Lung (tissue), 12 donors: ENCODE results near the gene GCM1. TPM values are rescaled to one million over a fixed set of nuclear protein-coding genes. Genes with fewer than 3 reads are reported as not detected.

ENCODE experiments used
- ATAC-seq: fragments of 200-7000 bp; cut with Tn5 transposase; one replicate; pipeline ENCODE4 v1.9.1; 2020; ENCODE audit warnings: moderate number of reproducible peaks; ENCODE audit not compliant: insufficient read depth, low FRiP score
- DNase-seq, 3 donors: peaks; one replicate each; pipeline ENCODE4 v3.0.0-alpha.2; 2013 to 2017
- H3K27ac ChIP-seq, 2 donors: one replicate each; pipeline ENCODE4 v1.5.1; 2013; ENCODE audit warnings: mild to moderate bottlenecking in 2 of 2, moderate library complexity in 2 of 2, control low read depth in 1 of 2, inconsistent platforms in 1 of 2, low read depth in 1 of 2, low read length in 1 of 2
- H3K27me3 ChIP-seq, 3 donors: one replicate each; pipeline ENCODE4 v1.5.1; 2013; ENCODE audit warnings: low read length in 2 of 3; ENCODE audit not compliant: control insufficient read depth in 3 of 3, insufficient read depth in 3 of 3
- H3K36me3 ChIP-seq, 4 donors: one replicate each; pipeline ENCODE4 v1.5.1; 2013; ENCODE audit warnings: low read length in 4 of 4, mild to moderate bottlenecking in 1 of 4, moderate library complexity in 1 of 4; ENCODE audit not compliant: control insufficient read depth in 4 of 4, insufficient read depth in 4 of 4
- H3K4me1 ChIP-seq, 5 donors: one replicate each; pipeline ENCODE4 v1.5.1; 2013; ENCODE audit warnings: low read length in 5 of 5, mild to moderate bottlenecking in 2 of 5, moderate library complexity in 1 of 5; ENCODE audit not compliant: control insufficient read depth in 5 of 5, insufficient read depth in 5 of 5
- H3K4me3 ChIP-seq: one replicate; pipeline ENCODE4 v1.5.1; 2013; ENCODE audit warnings: mild to moderate bottlenecking, control low read depth, moderate library complexity
- H3K9ac ChIP-seq, 2 donors: one replicate each; pipeline ENCODE4 v1.5.1; 2013; ENCODE audit warnings: low read length in 2 of 2, control low read depth in 1 of 2; ENCODE audit not compliant: insufficient read depth in 1 of 2
- H3K9me3 ChIP-seq, 4 donors: one replicate each; pipeline ENCODE4 v1.5.1; 2013; ENCODE audit warnings: low read length in 3 of 4, mild to moderate bottlenecking in 1 of 4, moderate library complexity in 1 of 4; ENCODE audit not compliant: control insufficient read depth in 4 of 4, insufficient read depth in 3 of 4
- WGBS, 2 donors: extraction: QIAGEN DNeasy Blood & Tissue Kit; methylation state at CpG; one replicate each; pipeline ENCODE4 v1.1.7; 2013; 5-methylcytosine and 5-hydroxymethylcytosine counted together
- polyA plus RNA-seq, 2 donors: library from polyadenylated mRNA; stranded (reverse); fragments of 200-250 nt; gene quantifications; one replicate each; pipeline ENCODE4 v1.2.1, GENCODE V29; 2013
- total RNA-seq, 2 donors: library from RNA; depleted of rRNA in 1 of 2; stranded (reverse); fragments of >200 nt in 1 of 2; gene quantifications; one replicate each; pipeline ENCODE4 v1.2.1, GENCODE V29; 2014 to 2021
- TF ChIP-seq, protein P1 (sequence below): IDR thresholded peaks from 2 replicates; pipeline ENCODE4 v1.5.1; 2012; ENCODE audit warnings: mild to moderate bottlenecking; ENCODE audit errors: control extremely low read depth, extremely low read depth
- donor health status: control.
- donor health status: control.
- donor health status: Bipolar disorder and iron deficiency.
- donor health status: healthy.
- donor health status: DM: yes; HTN: yes; CAD: no.

GCM1 gene
- total and polyA plus RNA-seq, 4 donors, result 0.03 to 0.10 (median 0.09) TPM; not detected in 1

DNA sequence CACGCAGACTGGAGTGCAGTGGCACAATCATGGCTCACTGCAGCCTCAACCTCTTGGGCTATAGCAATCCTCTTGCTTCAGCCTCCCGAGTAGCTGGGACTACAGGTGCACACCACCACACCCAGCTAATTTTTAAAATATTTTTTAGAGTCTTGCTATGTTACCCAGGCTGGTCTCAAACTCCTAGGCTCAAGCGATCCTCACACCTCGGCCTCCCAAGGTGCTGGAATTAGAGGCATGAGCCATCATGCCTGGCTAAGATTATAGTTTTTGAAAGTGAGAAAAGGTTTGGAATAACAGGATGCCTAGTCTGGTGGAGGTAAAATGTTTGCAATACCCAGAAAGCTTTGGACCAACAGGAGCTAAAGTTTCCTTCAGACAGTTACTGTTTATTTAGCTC, 23.4 kb downstream of the GCM1 start:
- peaks cover 0 to 2% (median 0%) of the 10 kb centered on the region in 3 donors for H3K27me3 ChIP-seq
- WGBS, 2 donors, result 81 to 95% methylated on average over 4 of the region's 4 CpGs
- ATAC-seq (no peak), DNase-seq (no peak)
- no peak overlapping the region for H3K27ac ChIP-seq
- no peaks in the 10 kb centered on the region for H3K36me3 ChIP-seq
- no peaks in the 10 kb centered on the region for H3K4me1 ChIP-seq
- no peak overlapping the region for H3K9ac ChIP-seq
- no peaks in the 10 kb centered on the region for H3K9me3 ChIP-seq
- no peak overlapping the region for H3K4me3 ChIP-seq
- TF ChIP-seq, protein P1, sequence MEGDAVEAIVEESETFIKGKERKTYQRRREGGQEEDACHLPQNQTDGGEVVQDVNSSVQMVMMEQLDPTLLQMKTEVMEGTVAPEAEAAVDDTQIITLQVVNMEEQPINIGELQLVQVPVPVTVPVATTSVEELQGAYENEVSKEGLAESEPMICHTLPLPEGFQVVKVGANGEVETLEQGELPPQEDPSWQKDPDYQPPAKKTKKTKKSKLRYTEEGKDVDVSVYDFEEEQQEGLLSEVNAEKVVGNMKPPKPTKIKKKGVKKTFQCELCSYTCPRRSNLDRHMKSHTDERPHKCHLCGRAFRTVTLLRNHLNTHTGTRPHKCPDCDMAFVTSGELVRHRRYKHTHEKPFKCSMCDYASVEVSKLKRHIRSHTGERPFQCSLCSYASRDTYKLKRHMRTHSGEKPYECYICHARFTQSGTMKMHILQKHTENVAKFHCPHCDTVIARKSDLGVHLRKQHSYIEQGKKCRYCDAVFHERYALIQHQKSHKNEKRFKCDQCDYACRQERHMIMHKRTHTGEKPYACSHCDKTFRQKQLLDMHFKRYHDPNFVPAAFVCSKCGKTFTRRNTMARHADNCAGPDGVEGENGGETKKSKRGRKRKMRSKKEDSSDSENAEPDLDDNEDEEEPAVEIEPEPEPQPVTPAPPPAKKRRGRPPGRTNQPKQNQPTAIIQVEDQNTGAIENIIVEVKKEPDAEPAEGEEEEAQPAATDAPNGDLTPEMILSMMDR, result no peak

DNA sequence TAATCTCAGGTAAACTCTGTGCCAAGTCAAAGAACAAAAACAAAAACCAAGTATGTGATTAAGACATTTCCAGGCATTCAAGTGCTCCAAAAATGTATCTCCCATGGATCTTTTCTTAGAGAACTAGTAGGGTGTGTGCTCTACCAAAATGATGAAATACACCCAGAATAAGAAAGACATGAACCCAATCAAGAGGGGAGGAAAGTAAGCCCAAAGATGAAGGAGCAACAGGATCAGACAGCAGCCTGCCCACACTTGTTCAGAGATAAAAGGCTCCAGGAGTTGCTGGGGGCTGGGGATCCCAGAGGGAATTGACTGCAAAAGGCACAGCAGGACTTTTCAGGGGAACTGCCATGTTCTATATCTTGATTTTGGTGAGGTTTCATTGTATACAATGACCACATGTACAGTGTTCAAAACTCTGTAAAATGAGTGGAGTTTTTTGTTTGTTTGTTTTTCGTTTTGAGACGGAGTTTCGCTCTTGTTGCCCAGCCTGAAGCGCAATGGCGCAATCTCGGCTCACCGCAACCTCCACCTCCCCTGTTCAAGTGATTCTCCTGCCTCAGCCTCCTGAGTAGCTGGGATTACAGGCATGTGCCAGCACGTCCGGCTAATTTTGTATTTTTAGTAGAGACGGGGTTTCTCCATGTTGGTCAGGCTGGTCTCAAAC, 24.4 kb downstream of the GCM1 start:
- Histone ChIP-seq H3K9me3 (no peaks in the 10 kb centered on the region), H3K4me1 (no peaks in the 10 kb centered on the region), H3K9ac (no peak overlapping the region), H3K4me3 (no peak overlapping the region), H3K27me3 (peaks cover 0 to 2% (median 0%) of the 10 kb centered on the region in 3 donors), H3K27ac (no peak overlapping the region), H3K36me3 (no peaks in the 10 kb centered on the region)
- whole genome bisulfite sequencing, 2 donors, result 95 to 98% methylated on average over 10 of the region's 10 CpGs
- TF ChIP-seq, protein P1, result no peak
- no peak for ATAC-seq
- DNase-seq, result no peak

DNA sequence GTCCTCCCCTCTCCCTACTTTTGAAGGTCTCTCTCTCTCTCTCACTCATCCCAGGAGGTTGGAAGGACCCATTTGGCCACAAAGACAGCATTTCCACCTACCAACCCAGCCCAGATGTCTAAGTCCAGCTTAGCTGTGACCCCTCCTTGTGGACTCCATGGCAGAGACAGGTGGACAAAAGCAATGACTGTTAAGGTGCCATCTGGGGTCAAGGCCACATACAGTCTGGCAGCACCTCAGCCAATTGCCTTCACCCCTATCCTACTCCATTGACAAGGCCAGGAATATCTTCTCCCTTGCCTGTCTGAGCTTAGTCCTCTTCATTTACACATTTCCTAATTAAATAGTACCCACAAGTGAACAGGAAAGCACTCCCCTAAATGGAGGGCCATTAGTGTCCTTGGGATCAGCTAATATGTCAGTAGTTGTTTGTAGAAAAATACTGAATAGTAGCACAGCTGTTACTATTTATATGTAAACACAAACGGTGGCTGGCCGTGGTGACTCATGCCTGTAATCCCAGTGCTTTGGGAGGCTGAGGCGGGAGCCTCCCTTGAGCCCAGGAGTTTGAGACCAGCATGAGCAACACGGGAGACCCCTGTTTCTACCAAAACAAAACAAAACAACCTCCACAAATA, 28.8 kb downstream of the GCM1 start:
- Histone ChIP-seq H3K9ac (no peak overlapping the region), H3K27me3 (no peaks in the 10 kb centered on the region), H3K27ac (no peak overlapping the region), H3K4me3 (no peak overlapping the region), H3K4me1 (no peaks in the 10 kb centered on the region), H3K36me3 (no peaks in the 10 kb centered on the region), H3K9me3 (peaks cover 0 to 3% (median 1%) of the 10 kb centered on the region in 4 donors)
- peak in 2 of 3 donors; percentile 12 to 14 for DNase-seq
- no peak for ATAC-seq
- WGBS, 2 donors, result 58 to 75% methylated on average over 4 of the region's 4 CpGs
- TF ChIP-seq, protein P1, result no peak
